Ureter (tissue), 1 donor: Measurements from ENCODE around the gene IL12A. TPM values are rescaled to one million over a fixed set of nuclear protein-coding genes. Genes with fewer than 3 reads are reported as not detected.

ENCODE experiments used
- DNase-seq: peaks from one replicate; pipeline ENCODE4 v3.0.0-alpha.2; 2020; ENCODE audit warnings: low spot score
- total RNA-seq: library from RNA; stranded (reverse); gene quantifications from one replicate; pipeline ENCODE4 v1.2.4, GENCODE V29; 2023
- donor health status: DM: yes; HTN: yes; CAD: no.

IL12A gene
- total RNA-seq, 1 donor from 2014 or later, result 1.1 TPM

GRCh38 chr3:159989973-159990846 lies 1.6 kb downstream of the IL12A start:
- no peak for DNase-seq

- DNase-seq, result no peak
Observed at GRCh38 chr3:159991591-159991990, 3.0 kb downstream of the IL12A start.

GRCh38 chr3:159992589-159992988 lies 4.0 kb downstream of the IL12A start:
- DNase-seq, result no peak

GRCh38 chr3:159994182-159994581 lies 5.5 kb downstream of the IL12A start:
- DNase-seq, result no peak

GRCh38 chr3:159995091-159995490 lies 6.5 kb downstream of the IL12A start:
- no peak for DNase-seq

GRCh38 chr3:159996018-159996417 lies 7.4 kb downstream of the IL12A start:
- no peak for DNase-seq

- no peak for DNase-seq
Observed at GRCh38 chr3:159996959-159997358, 8.3 kb downstream of the IL12A start.

- no peak for DNase-seq
Observed at GRCh38 chr3:160001148-160001760, 12.6 kb downstream of the IL12A start.

- DNase-seq, result no peak
Observed at GRCh38 chr3:160001850-160002623, 13.4 kb downstream of the IL12A start.

- DNase-seq, result peak; percentile 50
Observed at GRCh38 chr3:160003520-160004128, 15.0 kb downstream of the IL12A start.

- no peak for DNase-seq
Observed at GRCh38 chr3:160005004-160005403, 16.4 kb downstream of the IL12A start.

- DNase-seq, result peak; percentile 57
Observed at GRCh38 chr3:160006282-160007163, 17.9 kb downstream of the IL12A start.

GRCh38 chr3:160008961-160009360 lies 20.3 kb downstream of the IL12A start:
- no peak for DNase-seq

GRCh38 chr3:160009525-160009924 lies 20.9 kb downstream of the IL12A start:
- no peak for DNase-seq

GRCh38 chr3:160010578-160010977 lies 21.9 kb downstream of the IL12A start:
- no peak for DNase-seq

GRCh38 chr3:160012108-160012507 lies 23.5 kb downstream of the IL12A start:
- DNase-seq, result no peak

GRCh38 chr3:160016972-160017371 lies 28.3 kb downstream of the IL12A start:
- DNase-seq, result no peak

GRCh38 chr3:160018959-160019358 lies 30.3 kb downstream of the IL12A start:
- no peak for DNase-seq

- DNase-seq, result no peak
Observed at GRCh38 chr3:160020057-160020711, 31.5 kb downstream of the IL12A start.

GRCh38 chr3:160022068-160022467 lies 33.4 kb downstream of the IL12A start:
- no peak for DNase-seq
